Activated CD8-positive, alpha-beta T cell treated with anti-CD3 and anti-CD28 coated beads for 36 hours (primary cell): ENCODE data around the gene THEMIS2. TPM values are rescaled to one million over a fixed set of nuclear protein-coding genes. Genes with fewer than 3 reads are reported as not detected.

ENCODE experiments used
- ATAC-seq: fragments of 200-7000 bp; cut with Tn5 transposase; one replicate; pipeline ENCODE4 v1.10.0; 2021; ENCODE audit warnings: mild to moderate bottlenecking, moderate library complexity
- CTCF ChIA-PET: fragments of 350-600 bp; sonication (Branson Sonifier 250); formaldehyde crosslinking; loops from one replicate; lab custom pipeline; 2021; ENCODE audit warnings: antibody characterized with exemption; lab: Charles Lee
- POLR2A ChIA-PET: fragments of 350-600 bp; sonication (Branson Sonifier 250); formaldehyde crosslinking; loops from one replicate; lab custom pipeline; 2021; ENCODE audit warnings: antibody characterized with exemption; lab: Charles Lee
- DNase-seq: peaks from one replicate; pipeline ENCODE4 v3.0.0-alpha.2; 2020
- H3K27ac Mint-ChIP-seq: one replicate; pipeline ENCODE4 v1.8.0; 2021; ENCODE audit warnings: mild to moderate bottlenecking, mixed read lengths
- H3K27me3 Mint-ChIP-seq: one replicate; pipeline ENCODE4 v1.8.0; 2021; ENCODE audit warnings: mixed read lengths
- H3K36me3 Mint-ChIP-seq: one replicate; pipeline ENCODE4 v1.8.0; 2021; ENCODE audit warnings: low read depth, mixed read lengths
- H3K4me1 Mint-ChIP-seq: one replicate; pipeline ENCODE4 v1.8.0; 2021; ENCODE audit warnings: low read depth, mixed read lengths
- H3K4me3 Mint-ChIP-seq: one replicate; pipeline ENCODE4 v1.8.0; 2021; ENCODE audit warnings: mild to moderate bottlenecking, moderate library complexity, mixed read lengths
- H3K9me3 Mint-ChIP-seq: one replicate; pipeline ENCODE4 v1.8.0; 2021; ENCODE audit warnings: mixed read lengths
- CTCF ChIP-seq: fragments of 200-600 bp; IDR thresholded peaks from one replicate; pipeline ENCODE4 v1.8.0; 2022; ENCODE audit warnings: antibody characterized with exemption, mild to moderate bottlenecking
- intact Hi-C: fragments of 100-400 bp; cut with micrococcal nuclease; formaldehyde crosslinking; loops from one replicate; pipeline ENCODE4 v1.10.0; 2022
- total RNA-seq, 2 experiments: library from RNA; stranded (reverse); gene quantifications; one replicate each; pipeline ENCODE4 v1.2.3, GENCODE V29; 2021

THEMIS2 gene
- total RNA-seq, 2 experiments from 2014 or later, result 13.8 to 16.0 TPM

GRCh38 chr1:27934818-27935549 is 62.6 kb downstream of the THEMIS2 start, which contains the start of gene SMPDL3B:
Gene SMPDL3B, plus strand, starts transcription at chr1:27935000. Its CDS starts 184 bp downstream, at chr1:27935184.
- peak; percentile 34 for ATAC-seq
- intact Hi-C loops, result no loop called here
- no peak within 1 kb of the TSS for H3K27ac Mint-ChIP-seq

GRCh38 chr1:27935721-27936120 is 63.4 kb downstream of the THEMIS2 start:
- no peak overlapping the region for H3K4me3 Mint-ChIP-seq
- intact Hi-C loops, result no loop called here
- no peak for TF ChIP-seq CTCF
- ATAC-seq (no peak), DNase-seq (no peak)
- no peaks in the 10 kb centered on the region for H3K9me3 Mint-ChIP-seq
- H3K4me1 Mint-ChIP-seq, result peaks cover 15% of the 10 kb centered on the region
- no peaks in the 10 kb centered on the region for H3K36me3 Mint-ChIP-seq
- ChIA-PET POLR2A (interaction anchor here (0.7 kb wide), 1 partner anchor 10 kb away, joined by 3 read pairs; no protein-coding TSS in a partner anchor), CTCF (interaction anchor here (1.3 to 1.5 kb wide), 2 partner anchors 36 to 78 kb away, joined by 3 read pairs; no protein-coding TSS in a partner anchor)
- H3K27ac Mint-ChIP-seq, result no peak overlapping the region
- peaks cover 14% of the 10 kb centered on the region for H3K27me3 Mint-ChIP-seq

More at GRCh38 chr1:27934818-27935549, 62.6 kb downstream of the THEMIS2 start, which contains the start of gene SMPDL3B:
- Mint-ChIP-seq H3K9me3 (no peaks in the 10 kb centered on the region), H3K4me3 (peak within 1 kb of the TSS; percentile 62), H3K36me3 (no peaks in the 10 kb centered on the region), H3K4me1 (peaks cover 9% of the 10 kb centered on the region), H3K27me3 (peaks cover 14% of the 10 kb centered on the region)
- no peak for DNase-seq
- ChIA-PET POLR2A (no interaction called here), CTCF (interaction anchor here (1.3 to 1.5 kb wide), 2 partner anchors 37 to 77 kb away, joined by 3 read pairs; no protein-coding TSS in a partner anchor)
- no peak for TF ChIP-seq CTCF

Other genes starting within 250 kb of the THEMIS2 start
- gene FGR, start 237.4 kb upstream of the THEMIS2 start, total RNA-seq, result under 1 TPM; 0.51 to 0.56 TPM
- 10 to 100 TPM; 31.6 to 32.1 TPM for gene IFI6, start 200.4 kb upstream of the THEMIS2 start, total RNA-seq
- 1 to 10 TPM; 6.9 to 7.9 TPM for gene FAM76A, start 146.6 kb upstream of the THEMIS2 start, total RNA-seq
- 10 to 100 TPM; 19.4 to 22.1 TPM for gene STX12, start 99.3 kb upstream of the THEMIS2 start, total RNA-seq
- gene PPP1R8, start 41.8 kb upstream of the THEMIS2 start, total RNA-seq, result 10 to 100 TPM; 50.2 to 54.4 TPM
- gene RPA2, start 42.0 kb downstream of the THEMIS2 start, total RNA-seq, result 10 to 100 TPM; 61.6 to 67.2 TPM
- gene SMPDL3B, start 62.5 kb downstream of the THEMIS2 start, total RNA-seq, result under 1 TPM; 0.27 to 0.38 TPM
- 1 to 10 TPM; 3.4 to 3.6 TPM for gene XKR8, start 87.4 kb downstream of the THEMIS2 start, total RNA-seq
- 10 to 100 TPM; 34.6 to 34.9 TPM for gene EYA3, start 216.1 kb downstream of the THEMIS2 start, total RNA-seq